ENCODE data around the gene TSSK2.

GRCh38 chr22:19109198-19110063 lies 21.7 kb upstream of the TSSK2 start:
- no peak for TF ChIP-seq MAX (IDR thresholded peaks at IDR 0.05; ENCODE audit: insufficient read depth, insufficient read length)
- TF ChIP-seq CTCF (IDR thresholded peaks at IDR 0.05; ENCODE audit: extremely low read depth in 1 of 2, insufficient read depth in 1 of 2, low read depth in 1 of 2, low read length in 2 of 2): no peak
- no peak for TF ChIP-seq MYC (IDR thresholded peaks at IDR 0.05; ENCODE audit: low read depth, low read length)
- no peak for TF ChIP-seq POLR2A (IDR thresholded peaks at IDR 0.05; ENCODE audit: low read depth, low read length)
